ENCODE data around the gene RAB3C.

RAB3C gene

DNA sequence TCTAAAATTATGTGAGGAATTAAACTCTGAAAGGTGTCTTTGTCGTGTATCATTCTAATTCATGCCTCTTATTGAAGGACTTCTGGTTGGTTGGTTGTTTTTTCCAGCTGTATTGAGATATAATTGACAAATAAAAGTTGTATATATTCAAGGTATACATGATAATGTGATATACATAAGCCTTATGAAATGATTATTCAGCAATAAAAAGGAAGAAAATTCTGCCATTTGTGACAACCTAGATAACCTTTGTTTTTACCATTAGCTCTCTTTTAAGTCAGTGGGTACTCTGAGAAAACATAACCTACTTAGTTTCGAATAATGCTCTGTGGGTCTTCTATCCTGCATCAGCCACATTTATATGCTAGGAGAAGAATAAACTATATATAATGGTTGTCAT, 89.6 kb downstream of the RAB3C start:
- no peak for TF ChIP-seq ZFX (IDR thresholded peaks at IDR 0.05)
- TF ChIP-seq, protein P1, sequence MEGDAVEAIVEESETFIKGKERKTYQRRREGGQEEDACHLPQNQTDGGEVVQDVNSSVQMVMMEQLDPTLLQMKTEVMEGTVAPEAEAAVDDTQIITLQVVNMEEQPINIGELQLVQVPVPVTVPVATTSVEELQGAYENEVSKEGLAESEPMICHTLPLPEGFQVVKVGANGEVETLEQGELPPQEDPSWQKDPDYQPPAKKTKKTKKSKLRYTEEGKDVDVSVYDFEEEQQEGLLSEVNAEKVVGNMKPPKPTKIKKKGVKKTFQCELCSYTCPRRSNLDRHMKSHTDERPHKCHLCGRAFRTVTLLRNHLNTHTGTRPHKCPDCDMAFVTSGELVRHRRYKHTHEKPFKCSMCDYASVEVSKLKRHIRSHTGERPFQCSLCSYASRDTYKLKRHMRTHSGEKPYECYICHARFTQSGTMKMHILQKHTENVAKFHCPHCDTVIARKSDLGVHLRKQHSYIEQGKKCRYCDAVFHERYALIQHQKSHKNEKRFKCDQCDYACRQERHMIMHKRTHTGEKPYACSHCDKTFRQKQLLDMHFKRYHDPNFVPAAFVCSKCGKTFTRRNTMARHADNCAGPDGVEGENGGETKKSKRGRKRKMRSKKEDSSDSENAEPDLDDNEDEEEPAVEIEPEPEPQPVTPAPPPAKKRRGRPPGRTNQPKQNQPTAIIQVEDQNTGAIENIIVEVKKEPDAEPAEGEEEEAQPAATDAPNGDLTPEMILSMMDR (conservative IDR thresholded peaks at IDR 0.05), result no peak
- H3K27ac ChIP-seq, result no peak overlapping the region

DNA sequence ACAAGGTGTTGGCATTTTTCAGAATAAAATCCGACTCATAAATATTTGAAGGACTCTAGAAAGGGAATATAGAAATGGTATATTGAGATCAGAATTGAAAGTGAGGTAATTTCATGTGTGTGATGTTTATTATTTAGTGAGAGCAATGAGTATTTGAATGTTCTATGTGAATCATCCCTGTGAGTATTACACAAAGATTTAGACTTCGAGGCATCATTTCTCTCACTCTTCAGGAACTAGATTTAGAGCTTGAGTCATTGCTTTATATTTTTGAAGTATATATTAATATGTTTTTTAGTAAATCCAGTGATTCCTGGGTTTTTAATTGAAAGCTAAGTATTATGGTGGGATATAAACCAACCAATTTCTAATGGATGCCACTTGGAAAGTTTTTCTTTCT, 91.2 kb downstream of the RAB3C start:
- no peak overlapping the region for H3K27ac ChIP-seq
- TF ChIP-seq ZFX (IDR thresholded peaks at IDR 0.05), result no peak
- TF ChIP-seq, protein P1 (conservative IDR thresholded peaks at IDR 0.05), result no peak

DNA sequence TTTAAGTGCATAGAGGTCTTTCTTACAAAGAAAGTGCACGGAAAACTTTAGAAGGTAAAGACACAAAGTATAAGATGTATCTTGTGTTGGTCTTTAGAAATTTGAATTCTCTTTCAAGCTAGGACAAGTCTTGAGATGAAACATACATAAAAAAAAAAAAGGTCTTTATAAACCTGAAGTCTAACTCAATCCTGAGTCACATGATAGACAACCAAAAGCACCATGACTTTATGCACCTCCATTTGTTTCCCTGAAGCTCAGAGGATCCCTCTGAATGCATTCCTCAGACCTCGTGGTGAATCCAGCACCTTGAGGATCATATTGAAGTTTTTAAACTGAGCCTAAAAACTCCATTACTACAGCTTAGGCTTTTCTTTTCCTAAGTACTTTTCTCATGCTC, 91.8 kb downstream of the RAB3C start:
- TF ChIP-seq ZFX (IDR thresholded peaks at IDR 0.05), result no peak
- TF ChIP-seq, protein P1 (conservative IDR thresholded peaks at IDR 0.05), result no peak
- H3K27ac ChIP-seq, result no peak overlapping the region

DNA sequence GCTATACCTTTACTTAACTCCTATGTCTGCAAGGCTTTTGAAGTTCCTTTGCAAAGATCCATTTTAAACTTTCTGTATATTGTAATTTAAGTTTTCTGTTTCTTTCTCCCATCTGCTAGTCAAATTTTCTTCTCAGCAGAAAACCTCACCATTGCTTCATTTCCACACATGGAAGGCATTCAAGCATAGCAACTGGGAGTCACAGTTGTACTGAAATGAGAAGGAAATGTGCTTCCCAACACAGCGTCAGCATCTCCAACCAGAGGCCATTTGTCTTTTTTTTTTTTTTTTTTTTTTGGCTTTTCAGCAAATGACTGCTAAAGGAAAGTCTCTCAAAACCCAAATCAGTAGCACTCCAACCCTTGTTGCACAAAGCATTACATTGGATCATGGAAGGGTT, 92.5 kb downstream of the RAB3C start:
- TF ChIP-seq ZFX (IDR thresholded peaks at IDR 0.05), result no peak
- TF ChIP-seq, protein P1 (conservative IDR thresholded peaks at IDR 0.05), result no peak
- no peak overlapping the region for H3K27ac ChIP-seq

DNA sequence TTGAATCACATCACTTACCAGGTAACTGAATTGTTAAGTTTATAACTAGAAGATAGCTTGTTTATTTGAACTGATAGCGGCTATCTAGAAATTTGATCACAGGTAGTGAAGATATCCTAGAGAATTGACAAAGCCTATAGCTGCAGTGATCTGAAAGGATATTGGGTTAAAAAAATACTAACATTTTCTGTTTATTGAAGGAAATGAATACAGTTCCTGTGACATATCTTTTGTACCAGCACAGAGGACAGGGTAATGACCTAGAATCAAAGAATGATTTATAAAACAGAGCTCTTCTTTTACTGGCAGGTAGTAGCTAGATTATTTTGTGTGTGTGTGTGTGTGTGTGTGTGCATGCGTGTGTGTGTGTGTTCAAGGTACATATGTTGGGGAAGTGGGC, 94.8 kb downstream of the RAB3C start:
- no peak overlapping the region for H3K27ac ChIP-seq
- TF ChIP-seq, protein P1 (conservative IDR thresholded peaks at IDR 0.05), result no peak
- no peak for TF ChIP-seq ZFX (IDR thresholded peaks at IDR 0.05)

DNA sequence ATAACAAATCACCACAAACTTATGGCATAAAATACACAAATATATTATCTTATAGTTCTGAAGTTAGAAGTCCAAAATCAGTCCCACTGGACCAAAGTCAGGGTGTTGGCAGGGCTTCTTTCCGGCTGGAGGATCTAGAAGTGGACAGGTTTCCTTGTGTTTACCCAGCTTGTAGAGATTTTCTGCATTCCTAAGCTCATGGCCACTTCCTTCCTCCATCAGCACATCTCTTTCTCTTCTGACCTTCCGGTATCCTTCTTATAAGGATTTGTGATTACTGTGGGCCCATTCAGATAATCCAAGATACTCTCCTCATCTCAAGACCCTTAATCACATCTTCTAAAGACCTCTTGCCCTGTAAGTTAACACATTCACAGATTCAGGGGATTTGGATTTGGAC, 97.6 kb downstream of the RAB3C start:
- TF ChIP-seq, protein P1 (conservative IDR thresholded peaks at IDR 0.05), result no peak
- TF ChIP-seq ZFX (IDR thresholded peaks at IDR 0.05), result no peak
- H3K27ac ChIP-seq, result no peak overlapping the region

DNA sequence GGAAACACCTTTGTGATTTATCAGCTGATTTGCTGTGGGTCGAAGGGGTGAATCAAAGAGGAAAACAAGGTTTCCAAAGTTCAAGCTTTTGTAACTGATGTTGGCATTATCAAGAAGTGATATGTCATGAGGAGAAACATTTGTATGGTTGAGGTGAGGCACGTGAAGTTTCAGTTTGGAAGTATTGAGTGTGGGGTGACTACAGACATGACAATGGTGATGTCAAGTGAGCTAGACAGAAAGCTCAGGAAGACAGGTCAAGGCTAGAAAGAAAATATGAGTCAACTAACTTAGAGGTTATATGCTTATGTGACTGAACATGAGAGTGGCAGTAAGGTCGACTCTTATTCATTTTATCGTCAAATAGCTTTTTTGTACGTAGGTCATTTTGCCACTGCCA, 99.1 kb downstream of the RAB3C start:
- TF ChIP-seq, protein P1 (conservative IDR thresholded peaks at IDR 0.05), result no peak
- TF ChIP-seq ZFX (IDR thresholded peaks at IDR 0.05), result no peak
- no peak overlapping the region for H3K27ac ChIP-seq
